Fibroblast of skin of left biceps (primary cell): ENCODE measurements around the gene NEU4.
"Not testable (repeated sequence)": the region's sequence is repeated elsewhere in the genome, so short reads cannot be mapped to it uniquely, and the experiment has no call there.

Source experiments
- DNase-seq, 2 experiments: peaks; one replicate each; pipeline ENCODE4 v3.0.0-alpha.2; 2013; ENCODE audit warnings: low read depth in 2 of 2

Gene NEU4

DNA sequence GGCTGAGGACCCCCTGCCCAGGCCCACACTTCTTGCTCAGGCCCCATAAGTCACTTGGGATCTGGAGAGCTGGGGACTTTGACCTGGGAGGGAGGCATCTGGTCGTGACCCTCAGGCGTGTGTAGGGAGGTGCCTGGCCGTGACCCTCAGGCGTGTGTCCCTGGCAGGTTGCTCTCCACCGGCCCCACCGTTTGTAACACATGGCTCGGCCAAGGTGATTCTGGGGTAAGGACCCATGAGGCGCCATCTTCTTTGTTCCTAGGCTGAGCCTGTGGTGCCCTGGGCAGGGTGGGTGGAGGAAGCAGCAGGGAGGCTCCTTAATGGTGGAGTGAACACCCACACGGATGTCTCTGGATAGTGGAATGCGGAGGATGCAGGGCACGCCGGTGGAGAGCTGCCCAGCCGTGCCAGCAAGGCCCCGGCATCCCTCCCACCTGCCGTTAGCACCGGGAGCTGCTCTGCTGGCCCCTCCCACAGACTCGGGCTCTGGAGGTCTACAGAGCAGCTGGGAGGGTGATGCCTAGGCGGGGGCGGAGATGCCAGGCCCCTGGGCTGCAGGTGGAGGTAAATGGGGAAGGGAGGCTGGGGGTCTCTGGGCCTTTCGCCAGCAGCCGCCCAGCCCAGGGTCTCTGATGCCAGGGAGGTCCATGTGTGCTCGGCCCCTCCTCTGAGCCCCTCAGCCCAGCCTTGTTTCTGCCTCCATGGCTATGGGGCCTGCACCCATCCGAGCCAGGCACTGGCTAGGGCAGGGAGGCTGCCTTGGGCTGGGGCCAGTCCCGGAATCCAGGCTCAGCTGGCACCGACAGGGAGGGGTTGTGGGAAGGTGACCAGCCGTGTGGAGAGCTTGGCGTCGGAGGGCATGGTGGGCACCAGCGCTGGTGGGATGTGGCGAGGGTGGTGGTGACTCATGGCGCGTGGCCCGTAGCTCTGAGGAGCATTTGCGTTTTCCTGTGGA is 33.5 kb upstream of the NEU4 start:
- DNase-seq: no peak

GRCh38 chr2:241776336-241777169 is 32.4 kb upstream of the NEU4 start, which contains the start of gene GAL3ST2:
TSS of gene GAL3ST2 (plus strand) at chr2:241776822. CDS start at chr2:241776956, 134 bp downstream.
- no peak for DNase-seq

DNA sequence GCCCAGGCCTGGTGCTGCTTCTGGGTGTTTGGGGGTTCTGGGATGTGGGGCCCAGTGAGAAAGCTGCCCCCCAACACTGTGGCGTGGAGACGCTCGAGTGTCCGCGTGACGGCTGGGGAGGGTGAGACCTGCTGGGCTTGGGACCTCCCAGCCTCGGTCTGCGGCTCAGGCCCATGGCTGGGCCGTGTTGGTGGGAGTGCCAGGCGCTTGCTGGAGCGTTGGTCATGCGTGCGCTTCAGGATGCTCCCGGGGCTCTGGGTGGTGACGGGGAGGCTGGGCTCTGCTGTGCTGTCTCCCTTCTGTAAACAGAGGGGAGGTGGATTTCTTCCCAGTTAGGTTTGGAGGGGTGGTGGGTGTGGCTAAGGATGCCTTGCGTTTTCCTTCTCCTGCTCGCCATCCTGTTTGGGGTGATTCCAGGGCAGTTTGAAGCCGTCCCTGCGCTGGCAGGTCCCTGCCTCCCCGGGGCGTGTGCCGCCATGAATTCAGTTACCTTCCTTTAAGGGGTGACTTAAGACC is 31.8 kb upstream of the NEU4 start:
- no peak for DNase-seq

GRCh38 chr2:241777686-241778627 is 31.0 kb upstream of the NEU4 start:
- DNase-seq: no peak

GRCh38 chr2:241780939-241781569 is 27.9 kb upstream of the NEU4 start:
- no peak for DNase-seq

DNA sequence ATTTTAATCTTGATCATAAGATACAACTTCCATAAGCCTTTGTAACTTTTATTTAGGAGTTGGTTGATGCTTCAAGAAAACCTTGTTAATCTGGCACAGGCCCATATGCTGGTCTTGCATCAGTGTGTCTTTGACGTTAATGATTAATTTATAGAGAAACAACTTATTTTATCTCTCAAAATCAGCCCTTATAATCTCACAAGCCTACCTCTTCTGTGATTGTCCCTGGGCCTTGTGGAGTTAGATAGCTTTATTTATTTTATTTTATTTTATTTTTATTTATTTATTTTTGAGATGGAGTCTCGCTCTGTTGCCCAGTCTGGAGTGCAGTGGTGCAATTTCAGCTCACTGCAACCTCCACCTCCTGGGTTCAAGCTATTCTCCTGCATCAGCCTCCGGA is 26.9 kb upstream of the NEU4 start:
- not testable (repeated sequence) for DNase-seq

DNA sequence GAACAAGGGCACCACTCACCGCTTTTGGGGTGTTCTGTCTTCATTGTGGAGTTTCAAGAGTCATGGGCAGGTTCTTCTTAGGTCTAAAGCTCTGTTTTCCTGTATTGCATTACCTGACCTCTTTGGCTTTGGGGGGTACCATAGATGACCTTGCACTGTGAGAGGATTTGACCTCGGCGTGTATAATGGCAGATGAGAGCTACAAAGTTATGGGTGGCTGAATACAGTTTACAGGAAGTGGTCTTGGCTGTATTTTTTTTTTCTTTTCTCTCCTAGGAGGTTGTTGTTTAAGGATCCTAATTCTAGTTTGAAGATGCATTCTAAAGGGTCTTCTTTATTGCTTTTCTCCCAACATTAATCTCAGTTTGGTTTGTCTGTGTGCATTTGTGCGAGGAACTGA is 20.9 kb upstream of the NEU4 start:
- DNase-seq: no peak

DNA sequence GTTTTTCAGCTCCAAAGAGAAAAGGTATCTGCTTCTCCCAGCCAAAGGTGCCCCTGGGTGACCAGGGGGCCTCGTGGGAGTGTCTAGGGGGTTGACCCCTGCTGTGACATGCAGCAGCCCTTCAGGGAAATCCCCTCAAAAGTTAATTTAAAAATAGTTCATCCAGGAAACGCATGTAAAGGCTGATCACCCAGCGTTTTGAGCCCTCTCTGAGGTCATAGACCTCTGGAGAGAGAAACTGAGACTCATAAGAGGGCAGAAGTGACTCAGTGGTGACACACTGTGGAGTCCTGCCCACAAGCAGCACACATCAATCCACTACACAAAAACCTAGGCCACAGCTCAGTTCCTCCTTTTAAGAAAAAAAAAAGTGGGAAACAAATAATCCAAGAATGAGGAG is 20.4 kb upstream of the NEU4 start:
- DNase-seq: no peak

DNA sequence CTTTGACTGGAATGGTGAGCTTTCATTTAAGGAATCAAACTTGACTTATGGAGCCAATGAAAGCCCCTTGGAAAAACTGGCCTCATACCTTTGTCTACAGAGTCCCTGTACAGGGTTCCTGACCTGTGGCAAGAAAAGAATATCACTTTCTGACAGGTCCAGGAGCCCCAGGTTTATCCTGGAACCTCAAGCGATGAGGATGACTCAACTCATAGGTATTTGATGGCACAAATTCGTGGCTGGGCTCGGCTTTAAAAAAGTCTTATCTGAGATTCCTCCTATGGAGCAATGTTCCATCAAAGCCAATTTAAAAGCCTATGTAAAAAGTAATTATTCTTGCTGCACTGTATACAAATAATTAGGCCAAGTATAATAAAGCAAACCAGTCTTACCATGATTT is 17.6 kb upstream of the NEU4 start:
- not testable (repeated sequence) for DNase-seq

DNA sequence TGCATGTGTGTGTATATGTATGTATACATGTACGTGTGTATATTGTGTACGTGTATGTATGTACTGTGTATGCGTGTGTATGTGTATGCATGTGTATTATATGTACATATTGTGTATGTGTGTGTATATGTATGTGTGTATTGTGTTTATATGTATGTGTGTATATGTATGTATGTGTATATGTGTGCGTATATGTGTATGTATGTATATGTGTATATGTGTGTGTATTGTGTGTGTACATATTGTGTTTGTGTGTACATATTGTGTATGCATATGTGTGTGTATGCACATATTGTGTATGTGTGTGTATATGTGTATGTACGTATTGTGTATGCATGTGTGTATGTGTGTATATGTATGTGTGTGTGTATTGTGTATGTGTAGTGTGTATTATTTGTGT is 15.6 kb upstream of the NEU4 start:
- no peak for DNase-seq

- no peak for DNase-seq
These were observed 14.7 kb upstream of the NEU4 start for GRCh38 chr2:241794250-241794823.

GRCh38 chr2:241795021-241795999 is 13.7 kb upstream of the NEU4 start:
- DNase-seq: no peak

DNA sequence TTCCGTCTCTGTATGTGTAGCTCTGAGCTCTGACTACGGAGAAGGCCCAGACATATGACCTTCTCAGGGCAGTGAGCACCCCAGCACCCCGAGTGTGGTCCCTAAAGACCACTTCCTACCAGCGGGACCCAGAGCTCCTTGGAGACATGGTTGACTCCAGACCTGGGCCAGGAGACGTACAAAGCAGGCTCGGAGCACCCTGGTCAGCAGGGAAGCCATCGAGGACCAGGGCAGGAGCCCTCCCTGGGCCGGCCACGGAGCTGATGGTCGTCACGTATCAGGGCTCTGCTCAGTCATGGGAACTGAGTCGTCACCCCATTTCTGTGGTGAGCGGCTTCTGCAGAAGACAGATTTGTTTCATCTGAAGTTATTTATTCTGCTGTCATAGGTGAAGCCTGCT is 12.8 kb upstream of the NEU4 start:
- no peak for DNase-seq

GRCh38 chr2:241796610-241797138 is 12.3 kb upstream of the NEU4 start:
- no peak for DNase-seq

- DNase-seq: no peak
These were observed 11.4 kb upstream of the NEU4 start for GRCh38 chr2:241797441-241798080.

DNA sequence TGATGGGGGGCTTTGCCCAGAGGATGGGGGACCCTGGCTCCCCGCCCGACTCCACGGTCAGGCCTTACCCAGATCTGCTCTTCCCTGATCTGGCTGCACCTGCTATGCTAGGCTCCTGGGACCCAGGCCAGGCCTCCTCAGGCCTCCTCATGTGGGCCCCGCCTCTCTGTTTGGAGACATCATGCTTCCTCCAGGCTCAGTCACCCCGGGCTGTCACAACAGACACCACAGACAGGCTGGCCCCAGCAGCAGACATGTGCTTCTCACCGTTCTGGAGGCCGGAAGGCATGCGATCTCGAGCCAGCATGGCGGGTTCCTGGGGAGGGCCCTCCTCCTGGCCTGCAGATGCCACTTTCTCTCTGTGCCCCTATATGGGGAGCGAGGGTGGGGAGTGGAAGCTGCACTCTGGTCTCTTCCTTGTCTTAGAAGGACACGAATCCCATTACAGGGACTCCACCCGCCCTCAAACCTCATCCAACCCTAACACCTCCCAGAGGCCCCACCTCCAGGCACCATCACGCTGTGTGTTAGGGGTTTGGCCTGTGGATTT is 10.8 kb upstream of the NEU4 start:
- DNase-seq: no peak

- DNase-seq: no peak
These were observed 10.1 kb upstream of the NEU4 start for GRCh38 chr2:241798631-241799521.
